Mesendoderm (in vitro differentiated cells): Measurements from ENCODE around the gene KIF5C.

Experiments
- DNase-seq: peaks from one replicate; pipeline ENCODE4 v3.0.0; 2013
- H2AK5ac ChIP-seq: 2 replicates; pipeline ENCODE4 v1.6.1; 2013; ENCODE audit warnings: low read length, inconsistent platforms
- H2BK120ac ChIP-seq: 2 replicates; pipeline ENCODE4 v1.6.1; 2013; ENCODE audit warnings: low read depth, mild to moderate bottlenecking, low read length, moderate library complexity, mixed read lengths
- H2BK15ac ChIP-seq: replicated peaks from 2 replicates; pipeline ENCODE4 v1.6.1; 2013; ENCODE audit warnings: low read depth, mild to moderate bottlenecking, moderate library complexity
- H2BK5ac ChIP-seq: 2 replicates; pipeline ENCODE4 v1.6.1; 2013; ENCODE audit warnings: low read length, inconsistent platforms
- H3K18ac ChIP-seq: 2 replicates; pipeline ENCODE4 v1.6.1; 2013; ENCODE audit warnings: mild to moderate bottlenecking, low read length, mixed read lengths
- H3K23ac ChIP-seq: one replicate; pipeline ENCODE4 v1.6.1; 2013; ENCODE audit warnings: low read length
- H3K27ac ChIP-seq: 2 replicates; pipeline ENCODE4 v1.5.1; 2013; ENCODE audit warnings: low read depth, mild to moderate bottlenecking, inconsistent platforms, low read length, moderate library complexity
- H3K27me3 ChIP-seq: 2 replicates; pipeline ENCODE4 v1.6.1; 2013; ENCODE audit warnings: low read length, control low read depth, mild to moderate bottlenecking, inconsistent platforms; ENCODE audit not compliant: insufficient read depth, poor library complexity
- H3K36me3 ChIP-seq: 2 replicates; pipeline ENCODE4 v1.6.1; 2013; ENCODE audit warnings: low read length, inconsistent platforms; ENCODE audit not compliant: control insufficient read depth, insufficient read depth
- H3K4ac ChIP-seq: one replicate; pipeline ENCODE4 v1.6.1; 2013; ENCODE audit warnings: low read depth, mild to moderate bottlenecking, low read length, moderate library complexity
- H3K4me1 ChIP-seq: 2 replicates; pipeline ENCODE4 v1.6.1; 2013; ENCODE audit warnings: low read depth, low read length, inconsistent platforms; ENCODE audit not compliant: control insufficient read depth
- H3K4me2 ChIP-seq: 2 replicates; pipeline ENCODE4 v1.6.1; 2013; ENCODE audit warnings: low read length
- H3K4me3 ChIP-seq: 2 replicates; pipeline ENCODE4 v1.5.1; 2013; ENCODE audit warnings: mild to moderate bottlenecking, low read length
- H3K56ac ChIP-seq: one replicate; pipeline ENCODE4 v1.6.1; 2013; ENCODE audit warnings: low read length
- H3K79me1 ChIP-seq: 2 replicates; pipeline ENCODE4 v1.6.1; 2013; ENCODE audit warnings: low read length, inconsistent platforms
- H3K79me2 ChIP-seq: 2 replicates; pipeline ENCODE4 v1.6.1; 2013; ENCODE audit warnings: mild to moderate bottlenecking, low read length; ENCODE audit not compliant: control insufficient read depth, insufficient read depth
- H3K9ac ChIP-seq: 2 replicates; pipeline ENCODE4 v1.6.1; 2013; ENCODE audit warnings: low read length, inconsistent platforms
- H4K5ac ChIP-seq: one replicate; pipeline ENCODE4 v1.6.1; 2013; ENCODE audit warnings: low read length
- H4K8ac ChIP-seq: one replicate; pipeline ENCODE4 v1.6.1; 2013; ENCODE audit warnings: low read depth, mild to moderate bottlenecking, control low read depth, low read length, moderate library complexity
- WGBS: extraction: QIAGEN DNeasy Blood & Tissue Kit; methylation state at CpG from one replicate; pipeline ENCODE4 v1.1.7; 2013; ENCODE audit warnings: low lambda C conversion rate, missing lambda C conversion rate; ENCODE audit not compliant: insufficient coverage; ENCODE audit errors: extremely low coverage; 5-methylcytosine and 5-hydroxymethylcytosine counted together

Gene KIF5C

GRCh38 chr2:149037851-149038250 is 162.8 kb downstream of the KIF5C start:
- no peaks in the 10 kb centered on the region for H3K79me2 ChIP-seq
- no peaks in the 10 kb centered on the region for H3K4me1 ChIP-seq
- DNase-seq: no peak
- H2BK15ac ChIP-seq: no peak overlapping the region
- H4K8ac ChIP-seq: no peak overlapping the region
- H3K36me3 ChIP-seq: no peaks in the 10 kb centered on the region
- H2BK5ac ChIP-seq: no peak overlapping the region
- H3K27me3 ChIP-seq: no peaks in the 10 kb centered on the region
- H2BK120ac ChIP-seq: no peak overlapping the region
- H2AK5ac ChIP-seq: no peak overlapping the region
- H3K4me2 ChIP-seq: no peak overlapping the region
- no peaks in the 10 kb centered on the region for H3K79me1 ChIP-seq
- H3K27ac ChIP-seq: no peak overlapping the region
- no CpG with 5 or more reads among the region's 8 CpGs for WGBS
- H3K4ac ChIP-seq: no peak overlapping the region
- H3K56ac ChIP-seq: no peak overlapping the region
- H3K4me3 ChIP-seq: no peak overlapping the region
- H3K18ac ChIP-seq: no peak overlapping the region
- H3K23ac ChIP-seq: no peak overlapping the region
- H4K5ac ChIP-seq: no peak overlapping the region
- no peak overlapping the region for H3K9ac ChIP-seq

GRCh38 chr2:149038442-149039212 is 163.6 kb downstream of the KIF5C start, which contains the start of gene LYPD6B:
TSS of gene LYPD6B (plus strand) at chr2:149038699. CDS start at chr2:149130949, 92,250 bp downstream.
- Histone ChIP-seq H2BK5ac (no peak within 1 kb of the TSS), H3K4me1 (no peaks in the 10 kb centered on the region), H3K4me3 (peak within 1 kb of the TSS; percentile 37), H2AK5ac (no peak within 1 kb of the TSS), H3K4me2 (peak within 1 kb of the TSS; percentile 79), H3K27me3 (no peaks in the 10 kb centered on the region), H3K79me1 (no peaks in the 10 kb centered on the region), H3K56ac (peak within 1 kb of the TSS; percentile 86), H3K27ac (no peak within 1 kb of the TSS), H3K79me2 (no peaks in the 10 kb centered on the region), H4K5ac (no peak within 1 kb of the TSS), H3K4ac (no peak within 1 kb of the TSS), H4K8ac (peak within 1 kb of the TSS; percentile 83), H3K36me3 (no peaks in the 10 kb centered on the region), H2BK120ac (peak within 1 kb of the TSS; percentile 54), H2BK15ac (peak within 1 kb of the TSS; percentile 48), H3K18ac (peak within 1 kb of the TSS; percentile 90), H3K23ac (no peak within 1 kb of the TSS), H3K9ac (peak within 1 kb of the TSS; percentile 72)
- peak; percentile 75 for DNase-seq
- no CpG with 5 or more reads among the region's 85 CpGs for WGBS

- Histone ChIP-seq H3K79me2 (no peaks in the 10 kb centered on the region), H4K5ac (no peak overlapping the region), H3K23ac (no peak overlapping the region), H3K27me3 (no peaks in the 10 kb centered on the region), H2AK5ac (no peak overlapping the region), H4K8ac (peak overlapping the region; percentile 83), H3K79me1 (no peaks in the 10 kb centered on the region), H3K27ac (no peak overlapping the region), H3K18ac (peak overlapping the region; percentile 90), H3K36me3 (no peaks in the 10 kb centered on the region), H3K4me3 (peak overlapping the region; percentile 37), H2BK15ac (no peak overlapping the region), H2BK5ac (no peak overlapping the region), H3K4me1 (no peaks in the 10 kb centered on the region), H3K4me2 (peak overlapping the region; percentile 79), H2BK120ac (no peak overlapping the region), H3K56ac (peak overlapping the region; percentile 86), H3K9ac (peak overlapping the region; percentile 72), H3K4ac (no peak overlapping the region)
- no CpG with 5 or more reads among the region's 11 CpGs for WGBS
- no peak for DNase-seq
Measured at GRCh38 chr2:149039213-149039724, 164.2 kb downstream of the KIF5C start.

- Histone ChIP-seq H3K27me3 (no peaks in the 10 kb centered on the region), H3K36me3 (no peaks in the 10 kb centered on the region), H3K27ac (no peak overlapping the region), H2BK120ac (no peak overlapping the region), H3K4me2 (no peak overlapping the region), H2BK15ac (no peak overlapping the region), H3K79me2 (no peaks in the 10 kb centered on the region), H2BK5ac (no peak overlapping the region), H3K23ac (no peak overlapping the region), H3K18ac (no peak overlapping the region), H3K4me3 (no peak overlapping the region), H3K4ac (no peak overlapping the region), H3K56ac (no peak overlapping the region), H3K4me1 (no peaks in the 10 kb centered on the region), H4K8ac (no peak overlapping the region), H3K79me1 (no peaks in the 10 kb centered on the region), H4K5ac (no peak overlapping the region), H2AK5ac (no peak overlapping the region), H3K9ac (no peak overlapping the region)
- DNase-seq: peak; percentile 86
- no CpG with 5 or more reads among the region's 7 CpGs for WGBS
Measured at GRCh38 chr2:149040451-149040850, 165.4 kb downstream of the KIF5C start.

DNA sequence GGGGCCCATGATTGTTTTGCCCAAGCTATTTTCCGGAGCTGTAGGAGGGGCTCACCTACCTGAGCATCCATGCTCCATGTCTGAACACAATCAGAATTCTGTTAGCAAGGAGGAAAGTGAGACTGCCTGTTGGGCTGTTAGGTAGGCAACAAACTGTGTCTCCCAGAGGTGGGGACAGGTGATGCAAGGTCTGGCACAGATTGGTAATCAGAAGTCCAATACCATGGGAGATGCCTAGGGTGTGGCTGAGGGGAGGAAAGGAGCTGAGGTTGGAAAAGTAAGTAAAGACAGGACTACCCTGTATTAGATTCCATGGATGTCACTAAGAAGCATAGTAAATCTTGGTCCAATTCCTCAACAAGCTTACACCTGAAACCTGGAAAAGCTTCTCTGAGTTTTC is 166.5 kb downstream of the KIF5C start:
- Histone ChIP-seq H3K4me3 (no peak overlapping the region), H2BK5ac (no peak overlapping the region), H2BK120ac (no peak overlapping the region), H3K27me3 (no peaks in the 10 kb centered on the region), H3K79me2 (no peaks in the 10 kb centered on the region), H3K56ac (no peak overlapping the region), H3K23ac (no peak overlapping the region), H3K9ac (no peak overlapping the region), H3K18ac (no peak overlapping the region), H3K4me1 (no peaks in the 10 kb centered on the region), H3K36me3 (no peaks in the 10 kb centered on the region), H4K5ac (no peak overlapping the region), H3K27ac (no peak overlapping the region), H2AK5ac (no peak overlapping the region), H2BK15ac (no peak overlapping the region), H3K4me2 (no peak overlapping the region), H3K79me1 (no peaks in the 10 kb centered on the region), H4K8ac (no peak overlapping the region), H3K4ac (no peak overlapping the region)
- no CpG with 5 or more reads among the region's 1 CpG for WGBS
- no peak for DNase-seq
